Psoas muscle (tissue), 8 donors: ENCODE measurements around the gene KNSTRN. TPM values are rescaled to one million over a fixed set of nuclear protein-coding genes. Genes with fewer than 3 reads are reported as not detected.

Experiments used
- ATAC-seq, 4 donors: fragments of 200-7000 bp; cut with Tn5 transposase; one replicate each; pipeline ENCODE4 v1.9.1; 2020; ENCODE audit warnings: moderate library complexity in 3 of 4, mild to moderate bottlenecking in 2 of 4
- DNase-seq, 2 donors: peaks; one replicate each; pipeline ENCODE4 v3.0.0-alpha.2; 2020
- H3K27ac ChIP-seq: fragments of 200-600 bp; one replicate; pipeline ENCODE4 v1.8.0; 2022
- H3K27me3 ChIP-seq, 3 donors: fragments of 200-600 bp in 1 of 3; one replicate each; pipeline versions ENCODE4 v1.6.1 to v1.8.0; 2013 to 2022; ENCODE audit warnings: low read length in 2 of 3, mild to moderate bottlenecking in 2 of 3, moderate library complexity in 1 of 3; ENCODE audit not compliant: insufficient read depth in 3 of 3
- H3K36me3 ChIP-seq, 2 donors: fragments of 200-600 bp in 1 of 2; one replicate each; pipeline versions ENCODE4 v1.6.1 to v1.8.0; 2013 to 2022; ENCODE audit warnings: low read depth in 1 of 2, mild to moderate bottlenecking in 1 of 2, moderate library complexity in 1 of 2; ENCODE audit not compliant: insufficient read depth in 1 of 2
- H3K4me1 ChIP-seq: fragments of 200-600 bp; one replicate; pipeline ENCODE4 v1.8.0; 2022
- H3K4me3 ChIP-seq: fragments of 200-600 bp; one replicate; pipeline ENCODE4 v1.8.0; 2022; ENCODE audit warnings: mild to moderate bottlenecking
- H3K9me3 ChIP-seq: fragments of 200-600 bp; one replicate; pipeline ENCODE4 v1.8.0; 2022
- CTCF ChIP-seq: fragments of 200-600 bp; IDR thresholded peaks from one replicate; pipeline ENCODE4 v1.8.0; 2022; ENCODE audit warnings: antibody characterized with exemption
- WGBS, 3 donors: extraction: QIAGEN DNeasy Blood & Tissue Kit; methylation state at CpG; one replicate each; pipeline versions ENCODE4 v1.1.6 to v1.1.7; 2013; 5-methylcytosine and 5-hydroxymethylcytosine counted together
- intact Hi-C, 2 donors: fragments of 100-400 bp; cut with DNase I; formaldehyde crosslinking; loops; one replicate each; pipeline versions ENCODE4 v1.11.0 to v1.14.2; 2022
- polyA plus RNA-seq, 3 donors: library from polyadenylated mRNA; stranded (reverse); fragments of 200-250 nt; gene quantifications; one replicate each; pipeline ENCODE4 v1.2.3, GENCODE V29; 2013
- total RNA-seq, 4 donors: library from RNA; stranded (reverse); fragmentation: NEBNext Ultra II Directional in 2 of 4; extraction: Animal tissue kit (Norgen Biotek cat#: 25700) in 2 of 4; gene quantifications; one replicate each; pipeline versions ENCODE4 v1.2.1 to v1.2.4, GENCODE V29; 2021 to 2023
- donor health status: healthy with polysubstance abuse.
- donor health status: DM: no; HTN: no; CAD: no; lungs with moderate emphysema.
- donor health status: Bipolar disorder and iron deficiency.
- donor health status: healthy.
- donor health status: DM: yes; HTN: yes; CAD: no.
- donor health status: DM: no; HTN: no; CAD: no.
- donor health status: DM: no; HTN: no; CAD: no.
- donor health status: DM: yes; HTN: yes; CAD: no.

Gene KNSTRN
- total and polyA plus RNA-seq, 7 donors, result 7.7 to 21.5 (median 14.5) TPM

- no peak overlapping the region for H3K4me3 ChIP-seq
- WGBS, 3 donors, result 94 to 96% (median 96%) methylated on average over 11 of the region's 11 CpGs
- no peak for TF ChIP-seq CTCF
- H3K36me3 ChIP-seq, result peaks cover 5 to 8% of the 10 kb centered on the region in 2 donors
- DNase-seq (no peak), ATAC-seq (no peak)
- H3K27me3 ChIP-seq, result no peaks in the 10 kb centered on the region
- H3K9me3 ChIP-seq, result no peaks in the 10 kb centered on the region
- H3K27ac ChIP-seq, result peak overlapping the region; percentile 61
- intact Hi-C loops, result no loop called here
- H3K4me1 ChIP-seq, result peaks cover 25% of the 10 kb centered on the region
These were observed 547 bp upstream of the KNSTRN start for GRCh38 chr15:40381818-40382529.

GRCh38 chr15:40386480-40386879 is 4.0 kb downstream of the KNSTRN start:
- ATAC-seq (no peak), DNase-seq (no peak)
- H3K4me3 ChIP-seq, result no peak overlapping the region
- WGBS, 3 donors, result 97 to 99% (median 98%) methylated on average over 3 of the region's 3 CpGs
- no peak overlapping the region for H3K27ac ChIP-seq
- TF ChIP-seq CTCF, result no peak
- peaks cover 7% of the 10 kb centered on the region for H3K4me1 ChIP-seq
- H3K36me3 ChIP-seq, result peaks cover 8 to 49% of the 10 kb centered on the region in 2 donors
- no peaks in the 10 kb centered on the region for H3K27me3 ChIP-seq
- intact Hi-C loops, result no loop called here
- no peaks in the 10 kb centered on the region for H3K9me3 ChIP-seq

GRCh38 chr15:40388941-40389823 is 6.7 kb downstream of the KNSTRN start:
- H3K36me3 ChIP-seq, result peaks cover 8 to 76% of the 10 kb centered on the region in 2 donors
- H3K4me3 ChIP-seq, result no peak overlapping the region
- H3K9me3 ChIP-seq, result no peaks in the 10 kb centered on the region
- WGBS, 3 donors, result 90 to 94% (median 94%) methylated on average over 13 of the region's 13 CpGs
- no peak for TF ChIP-seq CTCF
- DNase-seq, result no peak
- no peak overlapping the region for H3K27ac ChIP-seq
- no peaks in the 10 kb centered on the region for H3K4me1 ChIP-seq
- intact Hi-C loops, result no loop called here
- ATAC-seq, result peak in 1 of 4 donors; percentile 26
- no peaks in the 10 kb centered on the region for H3K27me3 ChIP-seq

GRCh38 chr15:40389824-40390595 is 7.5 kb downstream of the KNSTRN start:
- Histone ChIP-seq H3K4me3 (no peak overlapping the region), H3K9me3 (no peaks in the 10 kb centered on the region), H3K27ac (no peak overlapping the region), H3K36me3 (peaks cover 8 to 78% of the 10 kb centered on the region in 2 donors), H3K27me3 (no peaks in the 10 kb centered on the region), H3K4me1 (no peaks in the 10 kb centered on the region)
- 90 to 96% (median 95%) methylated on average over 2 of the region's 2 CpGs for WGBS, 3 donors
- intact Hi-C loops, result no loop called here
- TF ChIP-seq CTCF, result no peak
- ATAC-seq (no peak), DNase-seq (no peak)
